Left colon (tissue), 2 donors: ENCODE results near the gene MRPL43. TPM values are rescaled to one million over a fixed set of nuclear protein-coding genes. Genes with fewer than 3 reads are reported as not detected.

Experiments
- ATAC-seq: fragments of 200-7000 bp; cut with Tn5 transposase; one replicate; pipeline ENCODE4 v1.9.1; 2020; ENCODE audit warnings: mild to moderate bottlenecking, moderate library complexity
- DNase-seq, 2 donors: peaks; one replicate each; pipeline ENCODE4 v3.0.0-alpha.2; 2020
- intact Hi-C, 2 donors: fragments of 100-400 bp; cut with DNase I in 1 of 2; cut with micrococcal nuclease in 1 of 2; formaldehyde crosslinking; loops; one replicate each; pipeline versions ENCODE4 v1.11.2 to v1.14.0; 2022; cut with DNase I, micrococcal nuclease
- total RNA-seq, 2 donors: library from RNA; stranded (reverse); fragmentation: NEBNext Ultra II Directional; extraction: Animal tissue kit (Norgen Biotek cat#: 25700); gene quantifications; one replicate each; pipeline ENCODE4 v1.2.1, GENCODE V29; 2021
- donor health status: DM: no; HTN: no; CAD: no.
- donor health status: DM: yes; HTN: yes; CAD: no.

The MRPL43 gene
- total RNA-seq, 2 donors from 2014 or later = 66.9 to 69.3 TPM

GRCh38 chr10:101007099-101007711, 19.9 kb upstream of the MRPL43 start:
- ATAC-seq (no peak), DNase-seq (no peak)
- intact Hi-C loops = no loop called here

- no peak for DNase-seq
- ATAC-seq = no peak
- intact Hi-C loops = no loop called here
These were observed 19.3 kb upstream of the MRPL43 start for GRCh38 chr10:101006593-101007098.

- no peak for ATAC-seq
- intact Hi-C loops = no loop called here
- no peak for DNase-seq
These were observed 18.7 kb upstream of the MRPL43 start for GRCh38 chr10:101005869-101006567.

GRCh38 chr10:101005361-101005760, 18.1 kb upstream of the MRPL43 start:
- ATAC-seq (no peak), DNase-seq (no peak)
- intact Hi-C loops = no loop called here

- DNase-seq = no peak
- intact Hi-C loops = no loop called here
- no peak for ATAC-seq
These were observed 16.4 kb upstream of the MRPL43 start for GRCh38 chr10:101003639-101004206.

- ATAC-seq (no peak), DNase-seq (no peak)
- intact Hi-C loops = no loop called here
These were observed 15.2 kb upstream of the MRPL43 start for GRCh38 chr10:101002456-101002855.

GRCh38 chr10:101001659-101002035, 14.3 kb upstream of the MRPL43 start:
- intact Hi-C loops = no loop called here

GRCh38 chr10:101000915-101001658, 13.8 kb upstream of the MRPL43 start:
- ATAC-seq = no peak
- DNase-seq = peak; percentile 67 to 89
- intact Hi-C loops = no loop called here

More at GRCh38 chr10:101001659-101002035, 14.3 kb upstream of the MRPL43 start:
- DNase-seq = no peak
- ATAC-seq = no peak

GRCh38 chr10:101000127-101000914, 13.0 kb upstream of the MRPL43 start:
- ATAC-seq (no peak), DNase-seq (peak; percentile 42)

GRCh38 chr10:100999742-101000126, 12.4 kb upstream of the MRPL43 start, which contains the start of gene LZTS2:
Gene LZTS2, plus strand, starts transcription at chr10:100999808. Its CDS starts 2,731 bp downstream, at chr10:101002539.
- DNase-seq = no peak
- intact Hi-C loops = no loop called here
- ATAC-seq = no peak

More at GRCh38 chr10:101000127-101000914, 13.0 kb upstream of the MRPL43 start:
- intact Hi-C loops = no loop called here

GRCh38 chr10:100998991-100999741, 11.9 kb upstream of the MRPL43 start:
- intact Hi-C loops = no loop called here

GRCh38 chr10:100998183-100998990, 11.1 kb upstream of the MRPL43 start:
- intact Hi-C loops = no loop called here
- DNase-seq (peak; percentile 92 to 93), ATAC-seq (peak; percentile 60)

More at GRCh38 chr10:100998991-100999741, 11.9 kb upstream of the MRPL43 start:
- ATAC-seq (peak; percentile 57), DNase-seq (peak; percentile 76 to 85)

- ATAC-seq (peak; percentile 63), DNase-seq (peak; percentile 85 to 87)
- intact Hi-C loops = no loop called here
These were observed 10.3 kb upstream of the MRPL43 start for GRCh38 chr10:100997360-100998182.

GRCh38 chr10:100996678-100997359, 9.5 kb upstream of the MRPL43 start:
- DNase-seq (peak; percentile 58 to 65), ATAC-seq (peak; percentile 35)
- intact Hi-C loops = no loop called here

GRCh38 chr10:100995181-100995580, 7.9 kb upstream of the MRPL43 start:
- intact Hi-C loops = no loop called here
- DNase-seq (peak in 1 of 2 donors; percentile 27), ATAC-seq (no peak)
